IPS-NIHi7 (cell line): ENCODE data around the gene ADAMTS3.
A peak's percentile ranks its signal among the peaks of the same experiment; 100 is the strongest.

Experiments used
- DNase-seq: peaks from one replicate; pipeline ENCODE4 v3.0.0; 2012; ENCODE audit warnings: mixed read lengths; ENCODE audit errors: extremely low spot score

ADAMTS3 gene

GRCh38 chr4:72348701-72349100, 220.3 kb downstream of the ADAMTS3 start:
- no peak for DNase-seq

GRCh38 chr4:72344418-72344817, 224.6 kb downstream of the ADAMTS3 start:
- DNase-seq = no peak

DNA sequence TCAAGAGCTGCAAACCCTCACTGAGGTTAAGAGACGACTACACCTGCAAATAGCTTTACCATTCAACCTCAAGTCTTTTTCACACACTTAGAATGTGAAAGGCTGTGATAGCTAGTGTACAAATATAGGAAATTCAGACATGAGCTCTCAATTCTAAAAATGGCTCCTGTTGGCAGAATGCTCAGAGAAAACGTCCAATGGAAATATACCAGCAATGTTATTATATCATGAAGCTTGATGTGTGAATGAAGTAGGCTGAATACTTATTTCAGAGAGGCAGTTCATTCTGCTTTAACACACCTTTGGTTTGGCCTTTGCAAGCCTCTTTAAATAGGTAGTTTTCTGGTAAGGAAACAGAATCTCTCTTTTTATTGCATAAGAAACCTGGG, 227.6 kb downstream of the ADAMTS3 start:
- no peak for DNase-seq

DNA sequence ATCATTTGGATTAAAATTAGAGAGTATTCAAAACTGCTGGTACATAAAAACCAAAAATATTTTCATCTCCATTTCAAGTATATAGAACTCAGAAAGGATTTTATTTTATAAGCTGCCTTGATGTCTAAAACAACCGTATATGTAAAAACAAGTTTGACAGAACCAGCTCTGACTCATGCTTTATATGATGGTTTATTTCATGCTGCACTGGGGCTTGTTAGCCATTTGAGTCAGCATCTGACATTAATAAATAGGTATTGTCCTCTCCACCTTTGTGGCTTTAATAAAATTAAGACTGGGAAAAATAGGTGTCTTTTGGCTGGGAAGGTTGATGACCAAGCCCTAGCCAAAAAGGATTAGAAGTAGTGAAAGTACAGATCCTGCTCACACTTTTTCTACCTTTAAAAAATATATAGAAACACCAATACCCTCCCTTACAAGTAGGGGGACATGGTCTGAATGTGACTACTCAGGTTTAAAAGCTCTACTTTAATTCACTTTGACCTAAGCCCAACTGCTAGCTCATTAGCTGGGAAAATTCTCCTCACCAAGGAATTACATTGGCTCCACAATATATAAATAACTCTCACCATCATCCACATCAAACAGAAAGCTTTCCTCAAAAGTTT, 228.1 kb downstream of the ADAMTS3 start:
- DNase-seq = peak; percentile 10

- no peak for DNase-seq
These were observed 231.0 kb downstream of the ADAMTS3 start for GRCh38 chr4:72338060-72338459.

GRCh38 chr4:72330381-72330780, 238.6 kb downstream of the ADAMTS3 start:
- DNase-seq = no peak

DNA sequence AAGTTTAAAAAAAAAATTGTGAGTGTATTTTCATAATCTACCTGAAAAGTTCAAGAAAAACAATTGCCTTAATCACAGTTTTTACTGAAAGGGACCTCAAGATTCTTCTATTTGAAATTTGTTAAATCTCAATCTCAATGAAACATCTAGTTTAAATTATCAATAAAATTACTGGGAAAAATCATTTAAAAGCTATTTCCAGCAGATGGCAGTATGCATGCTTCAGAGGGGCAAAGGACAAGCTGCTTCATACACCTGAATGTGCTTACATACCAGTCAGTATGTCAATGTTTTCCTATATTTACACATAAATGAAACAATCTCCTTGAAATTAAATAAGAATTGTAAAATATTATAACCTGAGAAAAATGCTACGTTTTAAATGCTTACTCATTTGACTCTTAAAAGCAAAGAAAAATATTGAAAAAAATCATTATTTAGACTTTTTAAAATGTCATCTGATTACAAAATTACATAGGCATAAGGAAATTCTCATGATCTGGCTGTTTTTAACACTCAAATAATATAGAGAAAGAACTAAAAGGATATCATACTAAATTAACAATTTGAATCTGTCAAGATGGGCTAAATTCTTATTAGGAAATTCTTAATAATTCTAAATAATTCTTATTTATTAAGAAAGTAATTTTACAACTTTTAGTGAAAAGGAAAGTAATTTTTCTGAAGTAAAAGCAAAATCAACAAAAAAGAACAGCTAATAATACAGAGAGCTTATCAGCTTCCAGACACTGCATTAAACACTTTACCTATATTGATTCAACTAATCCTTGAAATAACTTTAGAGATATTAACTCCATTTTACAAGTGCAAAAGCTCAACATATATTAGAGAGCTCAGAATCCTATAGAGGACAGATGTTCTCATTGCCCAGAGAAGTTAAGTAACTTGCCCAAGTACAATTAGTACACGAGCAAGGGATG, 242.1 kb downstream of the ADAMTS3 start:
- peak; percentile 51 for DNase-seq

DNA sequence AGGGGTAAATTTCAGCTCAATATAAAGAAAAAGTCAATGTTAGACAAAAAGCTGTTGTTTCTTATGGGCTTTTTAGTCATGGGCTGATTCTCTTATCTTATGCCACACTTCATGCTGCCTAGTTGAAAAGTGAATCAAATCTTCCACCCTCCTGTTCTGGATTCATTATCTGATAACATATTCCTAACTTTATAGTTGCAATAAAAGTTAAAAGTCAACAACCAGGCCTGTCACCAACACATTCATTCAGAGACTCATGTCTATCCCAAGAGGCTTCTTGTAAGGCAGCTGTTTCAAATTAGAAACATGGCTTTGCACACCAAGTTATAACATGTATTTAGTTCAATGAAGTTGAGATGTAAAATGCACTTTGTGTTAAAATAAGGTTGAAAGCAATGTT, 243.8 kb downstream of the ADAMTS3 start:
- no peak for DNase-seq

GRCh38 chr4:72323227-72323626, 245.8 kb downstream of the ADAMTS3 start:
- no peak for DNase-seq

DNA sequence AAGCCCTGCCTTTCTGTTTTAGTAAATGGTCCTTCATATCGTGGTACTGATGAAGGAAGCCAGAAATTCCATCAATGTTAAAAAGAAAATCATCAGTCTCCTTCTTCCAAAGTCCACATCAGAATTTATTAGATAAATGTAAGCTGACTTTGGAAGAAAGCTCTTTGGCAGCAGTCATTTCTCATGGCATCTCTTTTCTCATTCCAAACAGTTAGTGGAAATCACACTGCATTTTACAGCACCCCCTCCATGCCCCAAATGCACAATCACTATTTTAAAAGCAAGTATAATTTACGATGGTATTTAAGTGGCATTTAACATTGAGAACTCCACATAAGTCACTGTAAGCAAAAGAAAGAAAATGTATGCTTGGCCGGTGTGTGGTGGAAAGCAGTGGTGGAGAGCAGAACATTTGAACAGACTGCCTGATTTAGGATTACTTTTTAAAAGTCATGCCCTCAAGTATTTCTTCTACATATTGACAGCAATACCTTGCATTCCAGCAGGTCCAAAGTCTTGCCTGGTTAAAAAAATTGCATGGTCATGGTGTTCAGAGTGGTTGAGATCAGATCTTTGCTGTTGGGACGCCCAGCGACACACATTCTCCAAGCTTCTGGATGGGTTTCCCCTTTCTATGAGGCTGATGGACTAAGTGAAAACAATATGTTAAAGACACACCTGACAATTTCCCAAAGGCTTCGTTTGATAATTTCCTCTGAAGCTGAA, 248.6 kb downstream of the ADAMTS3 start:
- DNase-seq = no peak

DNA sequence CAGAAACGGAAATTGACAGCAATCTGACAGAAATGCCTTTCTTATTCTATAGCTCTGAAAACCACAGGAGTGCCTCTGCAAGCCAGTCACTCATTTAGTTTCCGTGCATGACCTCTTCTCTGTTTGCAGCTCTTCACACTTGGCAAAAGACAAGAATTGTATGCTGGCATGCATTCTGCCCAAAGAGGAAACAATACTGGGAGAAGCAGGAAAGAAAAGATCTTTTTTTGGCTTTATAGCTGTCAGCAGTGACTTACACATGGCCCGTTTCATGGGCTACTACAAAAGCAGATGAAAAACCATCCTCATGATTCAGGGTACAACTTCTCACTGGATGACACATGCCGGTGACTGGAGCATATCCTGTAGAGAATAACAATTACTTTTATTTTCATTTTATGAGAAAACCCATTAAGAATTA, 249.4 kb downstream of the ADAMTS3 start:
- DNase-seq = no peak

GRCh38 chr4:72318421-72319170, 250.4 kb downstream of the ADAMTS3 start:
- no peak for DNase-seq

DNA sequence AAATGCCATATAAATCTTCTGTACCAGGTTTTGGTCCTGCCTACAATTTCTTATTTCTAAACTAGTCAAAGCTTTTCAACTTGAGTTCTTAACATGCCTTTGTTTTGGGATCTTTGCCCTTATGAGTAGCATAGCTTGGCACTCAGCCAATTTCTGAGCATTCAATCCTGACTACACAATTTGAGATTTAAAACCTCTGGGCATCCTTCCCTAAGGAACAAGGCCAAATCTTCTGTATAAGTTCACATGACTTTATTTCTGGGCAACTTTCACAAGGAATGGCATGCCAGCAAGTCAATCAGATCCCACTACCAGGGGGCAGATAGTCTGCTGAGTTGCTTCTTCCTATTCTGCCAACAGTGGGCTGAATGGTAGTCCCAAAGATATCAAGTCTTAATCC, 254.2 kb downstream of the ADAMTS3 start:
- no peak for DNase-seq

- DNase-seq = no peak
These were observed 255.9 kb downstream of the ADAMTS3 start for GRCh38 chr4:72313121-72313520.

- DNase-seq = peak; percentile 28
These were observed 256.9 kb downstream of the ADAMTS3 start for GRCh38 chr4:72312032-72312650.

- DNase-seq = no peak
These were observed 257.7 kb downstream of the ADAMTS3 start for GRCh38 chr4:72311291-72311690.

DNA sequence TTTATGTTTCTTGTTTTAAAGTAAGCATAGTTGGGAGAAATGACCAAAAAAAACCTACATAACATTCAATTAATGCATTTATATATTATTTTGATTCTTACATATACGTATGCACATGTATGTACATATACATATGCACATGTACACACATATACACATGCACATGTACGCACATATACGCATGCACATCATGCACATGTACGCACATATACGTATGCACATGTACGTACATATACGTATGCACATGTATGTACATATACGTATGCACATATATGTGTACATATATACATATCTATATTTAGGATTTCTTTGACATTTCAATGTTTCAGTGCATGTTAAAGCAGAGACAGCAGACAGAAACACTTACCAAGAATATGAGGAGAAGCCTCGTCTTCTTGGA, 263.4 kb downstream of the ADAMTS3 start:
- DNase-seq = no peak

GRCh38 chr4:72305080-72305479, 263.9 kb downstream of the ADAMTS3 start:
- DNase-seq = no peak

- peak; percentile 63 for DNase-seq
These were observed 265.9 kb downstream of the ADAMTS3 start for GRCh38 chr4:72302981-72303704.

DNA sequence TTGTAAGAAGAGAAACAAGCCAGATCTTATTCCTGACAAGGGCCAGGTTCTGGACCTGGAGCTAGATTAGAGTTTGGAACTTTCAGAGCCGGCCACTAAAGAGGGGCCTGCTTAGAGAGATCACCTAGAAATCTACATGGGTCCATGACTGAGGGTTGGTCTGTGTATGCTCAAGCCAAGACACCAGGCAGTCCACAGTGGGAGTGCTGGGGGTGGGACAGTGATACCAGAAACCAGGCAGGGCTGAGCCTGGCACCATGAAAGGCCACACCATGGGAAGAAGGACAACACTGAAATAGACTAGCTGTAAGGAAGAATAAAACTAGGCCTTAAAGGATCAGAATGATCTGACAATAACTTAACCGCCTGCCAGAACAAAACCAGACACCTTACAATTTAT, 267.3 kb downstream of the ADAMTS3 start:
- DNase-seq = no peak

- DNase-seq = no peak
These were observed 268.9 kb downstream of the ADAMTS3 start for GRCh38 chr4:72300126-72300525.
